OCI-LY1 (cell line): ENCODE results near the gene TLE4.

ENCODE experiments used
- EZH2 ChIP-seq: fragments of 200-600 bp; sonication (generic), shearing (Covaris generic); IDR thresholded peaks from 2 replicates; pipeline ENCODE4 v1.8.0; 2017; ENCODE audit warnings: borderline replicate concordance, mixed run types, mild to moderate bottlenecking, antibody characterized with exemption, low read length, moderate library complexity, mixed read lengths
- TF ChIP-seq, protein P1 (sequence below): fragments of 200-600 bp; sonication (generic), shearing (Covaris generic); IDR thresholded peaks from 2 replicates; pipeline ENCODE4 v1.5.1; 2017; ENCODE audit warnings: mild to moderate bottlenecking, antibody characterized with exemption, low read length, moderate library complexity, mixed read lengths

DNA sequence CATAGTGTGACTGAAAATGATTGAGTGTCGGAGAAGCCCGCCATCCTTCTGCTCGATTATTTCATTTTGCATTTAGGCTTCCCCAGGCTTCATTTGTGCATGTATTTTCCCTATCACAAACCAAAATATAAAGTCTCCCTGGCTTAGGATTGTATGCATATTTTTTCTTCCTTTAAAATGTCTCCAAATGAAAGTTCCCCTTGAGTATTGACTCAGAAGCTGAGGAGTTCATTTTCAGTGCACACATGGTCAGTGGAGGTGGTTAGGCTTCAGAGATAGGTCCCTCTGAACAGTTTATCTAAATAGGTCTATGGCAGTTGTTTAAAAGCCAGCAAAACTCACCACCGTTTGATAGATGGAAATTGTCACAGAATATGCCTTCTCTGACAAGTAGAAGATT lies 97.2 kb downstream of the TLE4 start:
- TF ChIP-seq, protein P1, sequence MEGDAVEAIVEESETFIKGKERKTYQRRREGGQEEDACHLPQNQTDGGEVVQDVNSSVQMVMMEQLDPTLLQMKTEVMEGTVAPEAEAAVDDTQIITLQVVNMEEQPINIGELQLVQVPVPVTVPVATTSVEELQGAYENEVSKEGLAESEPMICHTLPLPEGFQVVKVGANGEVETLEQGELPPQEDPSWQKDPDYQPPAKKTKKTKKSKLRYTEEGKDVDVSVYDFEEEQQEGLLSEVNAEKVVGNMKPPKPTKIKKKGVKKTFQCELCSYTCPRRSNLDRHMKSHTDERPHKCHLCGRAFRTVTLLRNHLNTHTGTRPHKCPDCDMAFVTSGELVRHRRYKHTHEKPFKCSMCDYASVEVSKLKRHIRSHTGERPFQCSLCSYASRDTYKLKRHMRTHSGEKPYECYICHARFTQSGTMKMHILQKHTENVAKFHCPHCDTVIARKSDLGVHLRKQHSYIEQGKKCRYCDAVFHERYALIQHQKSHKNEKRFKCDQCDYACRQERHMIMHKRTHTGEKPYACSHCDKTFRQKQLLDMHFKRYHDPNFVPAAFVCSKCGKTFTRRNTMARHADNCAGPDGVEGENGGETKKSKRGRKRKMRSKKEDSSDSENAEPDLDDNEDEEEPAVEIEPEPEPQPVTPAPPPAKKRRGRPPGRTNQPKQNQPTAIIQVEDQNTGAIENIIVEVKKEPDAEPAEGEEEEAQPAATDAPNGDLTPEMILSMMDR: no peak
- no peak for TF ChIP-seq EZH2
